Esophagus squamous epithelium (tissue), 5 donors: Measurements from ENCODE around the gene SIRT5. TPM values are rescaled to one million over a fixed set of nuclear protein-coding genes. Genes with fewer than 3 reads are reported as not detected.

Experiments
- DNase-seq: peaks from one replicate; lab custom pipeline; 2025; lab: John Stamatoyannopoulos, UW
- H3K27ac ChIP-seq, 4 donors: fragments of 200-600 bp; sonication (generic); one replicate each; pipeline ENCODE4 v1.5.1; 2016 to 2019; ENCODE audit warnings: mild to moderate bottlenecking in 1 of 4
- H3K27me3 ChIP-seq, 4 donors: fragments of 200-600 bp; sonication (generic); 1 replicate in 3 of 4; 2 replicates in 1 of 4; pipeline versions ENCODE4 v1.5.1 to v1.6.0; 2017 to 2021; ENCODE audit warnings: antibody characterized with exemption in 1 of 4
- H3K36me3 ChIP-seq, 3 donors: fragments of 200-600 bp; sonication (generic); one replicate each; pipeline ENCODE4 v1.5.1; 2016 to 2019
- H3K4me1 ChIP-seq, 3 donors: fragments of 200-600 bp; sonication (generic); one replicate each; pipeline ENCODE4 v1.5.1; 2017 to 2019
- H3K4me3 ChIP-seq, 4 donors: fragments of 200-600 bp; sonication (generic); 1 replicate in 3 of 4; 2 replicates in 1 of 4; pipeline ENCODE4 v1.5.1; 2016 to 2019; ENCODE audit warnings: mild to moderate bottlenecking in 2 of 4, moderate library complexity in 1 of 4
- H3K9me3 ChIP-seq, 3 donors: fragments of 200-600 bp; sonication (generic); one replicate each; pipeline ENCODE4 v1.5.1; 2016 to 2019
- POLR2A ChIP-seq, 4 donors: fragments of 450-650 bp; IDR thresholded peaks; one replicate each; pipeline ENCODE4 v1.6.1; 2017; ENCODE audit warnings: antibody characterized with exemption in 4 of 4, mild to moderate bottlenecking in 4 of 4, moderate library complexity in 3 of 4
- WGBS, 2 donors: methylation state at CpG; one replicate each; pipeline ENCODE4 v1.1.5; 2018; 5-methylcytosine and 5-hydroxymethylcytosine counted together
- intact Hi-C: fragments of 100-400 bp; cut with DNase I; formaldehyde crosslinking; loops from one replicate; pipeline ENCODE4 v1.15.0; 2022
- total RNA-seq, 4 donors: library from RNA; depleted of rRNA; stranded (reverse); fragments of >200 nt; gene quantifications; one replicate each; pipeline ENCODE4 v1.1.0, GENCODE V29; 2016
- TF ChIP-seq, protein P1 (sequence below), 6 experiments: fragments of 450-650 bp in 4 of 6; fragments of 200-600 bp in 2 of 6; sonication (generic) in 2 of 6; IDR thresholded peaks; one replicate each; pipeline ENCODE4 v1.5.1; 2016 to 2019; ENCODE audit warnings: antibody characterized with exemption in 6 of 6, mild to moderate bottlenecking in 4 of 6, moderate library complexity in 4 of 6
- donor health status: DM: yes; HTN: yes; CAD: no.

Gene SIRT5
- total RNA-seq, 4 donors from 2014 or later, result 4.1 to 10.7 (median 5.6) TPM

- no peak for DNase-seq
- intact Hi-C loops, result no loop called here
- Histone ChIP-seq H3K4me1 (peaks cover 0 to 26% (median 20%) of the 10 kb centered on the region in 3 donors), H3K9me3 (no peaks in the 10 kb centered on the region), H3K4me3 (no peak overlapping the region), H3K27me3 (no peaks in the 10 kb centered on the region), H3K27ac (peak overlapping the region in 3 of 4 donors; percentile 61 to 80 (median 61)), H3K36me3 (no peaks in the 10 kb centered on the region)
- 85 to 87% methylated on average over 4 of the region's 4 CpGs for WGBS, 2 donors
- TF ChIP-seq, protein P1, sequence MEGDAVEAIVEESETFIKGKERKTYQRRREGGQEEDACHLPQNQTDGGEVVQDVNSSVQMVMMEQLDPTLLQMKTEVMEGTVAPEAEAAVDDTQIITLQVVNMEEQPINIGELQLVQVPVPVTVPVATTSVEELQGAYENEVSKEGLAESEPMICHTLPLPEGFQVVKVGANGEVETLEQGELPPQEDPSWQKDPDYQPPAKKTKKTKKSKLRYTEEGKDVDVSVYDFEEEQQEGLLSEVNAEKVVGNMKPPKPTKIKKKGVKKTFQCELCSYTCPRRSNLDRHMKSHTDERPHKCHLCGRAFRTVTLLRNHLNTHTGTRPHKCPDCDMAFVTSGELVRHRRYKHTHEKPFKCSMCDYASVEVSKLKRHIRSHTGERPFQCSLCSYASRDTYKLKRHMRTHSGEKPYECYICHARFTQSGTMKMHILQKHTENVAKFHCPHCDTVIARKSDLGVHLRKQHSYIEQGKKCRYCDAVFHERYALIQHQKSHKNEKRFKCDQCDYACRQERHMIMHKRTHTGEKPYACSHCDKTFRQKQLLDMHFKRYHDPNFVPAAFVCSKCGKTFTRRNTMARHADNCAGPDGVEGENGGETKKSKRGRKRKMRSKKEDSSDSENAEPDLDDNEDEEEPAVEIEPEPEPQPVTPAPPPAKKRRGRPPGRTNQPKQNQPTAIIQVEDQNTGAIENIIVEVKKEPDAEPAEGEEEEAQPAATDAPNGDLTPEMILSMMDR (IDR thresholded peaks at IDR 0.05), result no peak
- TF ChIP-seq POLR2A (IDR thresholded peaks at IDR 0.05), result no peak
Observed at GRCh38 chr6:13527671-13528056, 46.7 kb upstream of the SIRT5 start.

- no peak for DNase-seq
- Histone ChIP-seq H3K27me3 (no peaks in the 10 kb centered on the region), H3K27ac (peak overlapping the region in 1 of 4 donors; percentile 80), H3K36me3 (no peaks in the 10 kb centered on the region), H3K4me1 (peaks cover 0 to 26% (median 20%) of the 10 kb centered on the region in 3 donors), H3K4me3 (no peak overlapping the region), H3K9me3 (no peaks in the 10 kb centered on the region)
- TF ChIP-seq POLR2A (IDR thresholded peaks at IDR 0.05), result no peak
- TF ChIP-seq, protein P1 (IDR thresholded peaks at IDR 0.05), result no peak
- 59 to 71% methylated on average over 3 of the region's 3 CpGs for WGBS, 2 donors
- intact Hi-C loops, result no loop called here
Observed at GRCh38 chr6:13528232-13528631, 46.2 kb upstream of the SIRT5 start.

- Histone ChIP-seq H3K4me3 (no peak overlapping the region), H3K36me3 (no peaks in the 10 kb centered on the region), H3K27ac (no peak overlapping the region), H3K9me3 (no peaks in the 10 kb centered on the region), H3K4me1 (peaks cover 0 to 26% (median 20%) of the 10 kb centered on the region in 3 donors), H3K27me3 (no peaks in the 10 kb centered on the region)
- TF ChIP-seq, protein P1 (IDR thresholded peaks at IDR 0.05), result no peak
- TF ChIP-seq POLR2A (IDR thresholded peaks at IDR 0.05), result no peak
- no peak for DNase-seq
- WGBS, 2 donors, result 89 to 90% methylated on average over 7 of the region's 8 CpGs
- intact Hi-C loops, result no loop called here
Observed at GRCh38 chr6:13528777-13529343, 45.5 kb upstream of the SIRT5 start.

DNA sequence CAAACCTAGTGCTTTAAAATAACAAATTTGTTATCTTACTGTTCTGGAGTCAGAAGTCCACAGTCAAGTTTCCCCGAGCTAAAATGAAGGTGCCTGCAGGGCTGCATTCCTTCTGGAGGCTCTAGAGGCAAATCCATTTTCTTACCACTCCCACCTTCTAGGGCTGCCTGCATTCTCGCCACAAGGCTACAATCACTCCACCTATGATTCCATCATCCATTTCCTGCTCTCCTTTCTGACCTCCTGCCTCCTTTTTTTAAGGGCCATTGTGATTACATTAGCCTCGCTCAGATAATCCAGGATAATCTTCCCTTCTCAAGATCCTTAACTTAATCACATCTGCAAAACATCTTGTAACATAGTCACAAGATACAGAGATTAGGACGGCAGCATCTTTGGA, 42.4 kb upstream of the SIRT5 start:
- DNase-seq, result no peak
- Histone ChIP-seq H3K36me3 (no peaks in the 10 kb centered on the region), H3K4me1 (peaks cover 0 to 8% (median 7%) of the 10 kb centered on the region in 3 donors), H3K27ac (no peak overlapping the region), H3K27me3 (no peaks in the 10 kb centered on the region), H3K9me3 (no peaks in the 10 kb centered on the region), H3K4me3 (no peak overlapping the region)
- intact Hi-C loops, result loop anchor here (5.0 kb wide), 1 partner anchor 195 kb away; no protein-coding TSS in a partner anchor
- TF ChIP-seq, protein P1 (IDR thresholded peaks at IDR 0.05), result no peak
- no peak for TF ChIP-seq POLR2A (IDR thresholded peaks at IDR 0.05)
- 50 to 67% methylated on average over 4 of the region's 4 CpGs for WGBS, 2 donors

DNA sequence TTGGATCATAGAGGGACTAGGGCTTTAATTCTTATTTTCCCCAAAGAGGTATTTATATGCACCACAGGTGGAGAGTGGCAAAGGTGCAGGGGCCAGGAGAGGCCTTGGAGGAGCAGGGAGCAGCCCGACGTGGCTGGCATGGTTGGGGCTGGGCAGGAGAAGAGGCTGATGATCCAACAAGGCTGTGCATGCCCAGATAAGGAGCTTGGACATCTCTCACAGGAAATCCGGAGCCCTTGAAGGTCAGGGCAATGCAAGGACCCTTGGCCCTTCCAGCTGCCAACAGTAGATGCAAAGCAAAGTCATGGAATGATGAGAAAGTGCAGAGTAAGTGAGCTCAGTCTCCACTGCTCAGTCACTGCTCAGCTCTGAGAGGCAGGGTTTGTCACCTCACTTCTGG, 39.9 kb upstream of the SIRT5 start:
- intact Hi-C loops, result loop anchor here (5.0 kb wide), 1 partner anchor 197 kb away; no protein-coding TSS in a partner anchor
- 53 to 81% methylated on average over 3 of the region's 3 CpGs for WGBS, 2 donors

More for the DNA sequence above, 39.9 kb upstream of the SIRT5 start:
- Histone ChIP-seq H3K27me3 (no peaks in the 10 kb centered on the region), H3K27ac (no peak overlapping the region), H3K9me3 (no peaks in the 10 kb centered on the region), H3K4me3 (no peak overlapping the region), H3K36me3 (no peaks in the 10 kb centered on the region), H3K4me1 (peaks cover 0 to 6% (median 0%) of the 10 kb centered on the region in 3 donors)
- DNase-seq, result no peak
- TF ChIP-seq, protein P1 (IDR thresholded peaks at IDR 0.05), result no peak
- TF ChIP-seq POLR2A (IDR thresholded peaks at IDR 0.05), result no peak
